Breast epithelium (tissue), 3 donors: Measurements from ENCODE around the gene CCDC91.

Experiments
- POLR2A ChIP-seq: fragments of 450-650 bp; IDR thresholded peaks from one replicate; pipeline ENCODE4 v1.6.1; 2016; ENCODE audit warnings: antibody characterized with exemption, mild to moderate bottlenecking, moderate library complexity
- TF ChIP-seq, protein P1 (sequence below), 3 donors: fragments of 450-650 bp; IDR thresholded peaks; one replicate each; pipeline ENCODE4 v1.5.1; 2016 to 2017; ENCODE audit warnings: antibody characterized with exemption in 3 of 3, mild to moderate bottlenecking in 3 of 3, moderate library complexity in 3 of 3

GRCh38 chr12:28331130-28331529, 140.9 kb downstream of the CCDC91 start:
- TF ChIP-seq, protein P1, sequence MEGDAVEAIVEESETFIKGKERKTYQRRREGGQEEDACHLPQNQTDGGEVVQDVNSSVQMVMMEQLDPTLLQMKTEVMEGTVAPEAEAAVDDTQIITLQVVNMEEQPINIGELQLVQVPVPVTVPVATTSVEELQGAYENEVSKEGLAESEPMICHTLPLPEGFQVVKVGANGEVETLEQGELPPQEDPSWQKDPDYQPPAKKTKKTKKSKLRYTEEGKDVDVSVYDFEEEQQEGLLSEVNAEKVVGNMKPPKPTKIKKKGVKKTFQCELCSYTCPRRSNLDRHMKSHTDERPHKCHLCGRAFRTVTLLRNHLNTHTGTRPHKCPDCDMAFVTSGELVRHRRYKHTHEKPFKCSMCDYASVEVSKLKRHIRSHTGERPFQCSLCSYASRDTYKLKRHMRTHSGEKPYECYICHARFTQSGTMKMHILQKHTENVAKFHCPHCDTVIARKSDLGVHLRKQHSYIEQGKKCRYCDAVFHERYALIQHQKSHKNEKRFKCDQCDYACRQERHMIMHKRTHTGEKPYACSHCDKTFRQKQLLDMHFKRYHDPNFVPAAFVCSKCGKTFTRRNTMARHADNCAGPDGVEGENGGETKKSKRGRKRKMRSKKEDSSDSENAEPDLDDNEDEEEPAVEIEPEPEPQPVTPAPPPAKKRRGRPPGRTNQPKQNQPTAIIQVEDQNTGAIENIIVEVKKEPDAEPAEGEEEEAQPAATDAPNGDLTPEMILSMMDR (IDR thresholded peaks at IDR 0.05), result no peak
- no peak for TF ChIP-seq POLR2A
